Activated naive CD8-positive, alpha-beta T cell treated with anti-CD3 and anti-CD28 coated beads, Interleukin-2, amount 50 U/mL, for 16 hours (primary cell): ENCODE results near the gene PARD3B.

Source experiments
- DNase-seq: peaks from one replicate; pipeline ENCODE4 v3.0.0-alpha.2; 2020; ENCODE audit warnings: low read depth, low spot score

The PARD3B gene

GRCh38 chr2:204842068-204842467 lies 296.8 kb downstream of the PARD3B start:
- no peak for DNase-seq

- DNase-seq: no peak
Observed at GRCh38 chr2:204842661-204843485, 297.6 kb downstream of the PARD3B start.

- no peak for DNase-seq
Observed at GRCh38 chr2:204846471-204846870, 301.2 kb downstream of the PARD3B start.

- no peak for DNase-seq
Observed at GRCh38 chr2:204849892-204850291, 304.6 kb downstream of the PARD3B start.

- no peak for DNase-seq
Observed at GRCh38 chr2:204850581-204850980, 305.3 kb downstream of the PARD3B start.

- DNase-seq: no peak
Observed at GRCh38 chr2:204853905-204854304, 308.6 kb downstream of the PARD3B start.

GRCh38 chr2:204860274-204860673 lies 315.0 kb downstream of the PARD3B start:
- no peak for DNase-seq

- DNase-seq: no peak
Observed at GRCh38 chr2:204862809-204863208, 317.5 kb downstream of the PARD3B start.

GRCh38 chr2:204863336-204863735 lies 318.1 kb downstream of the PARD3B start:
- no peak for DNase-seq

GRCh38 chr2:204869132-204869823 lies 324.0 kb downstream of the PARD3B start:
- no peak for DNase-seq

- no peak for DNase-seq
Observed at GRCh38 chr2:204870053-204870452, 324.8 kb downstream of the PARD3B start.

GRCh38 chr2:204871231-204871953 lies 326.1 kb downstream of the PARD3B start:
- DNase-seq: no peak

GRCh38 chr2:204876311-204876710 lies 331.0 kb downstream of the PARD3B start:
- no peak for DNase-seq

GRCh38 chr2:204877691-204878090 lies 332.4 kb downstream of the PARD3B start:
- DNase-seq: no peak

- DNase-seq: no peak
Observed at GRCh38 chr2:204880928-204881327, 335.7 kb downstream of the PARD3B start.

- DNase-seq: no peak
Observed at GRCh38 chr2:204881655-204882054, 336.4 kb downstream of the PARD3B start.

- DNase-seq: no peak
Observed at GRCh38 chr2:204885747-204886146, 340.5 kb downstream of the PARD3B start.

- no peak for DNase-seq
Observed at GRCh38 chr2:204886713-204887112, 341.4 kb downstream of the PARD3B start.

GRCh38 chr2:204888222-204888621 lies 342.9 kb downstream of the PARD3B start:
- no peak for DNase-seq

GRCh38 chr2:204890680-204891079 lies 345.4 kb downstream of the PARD3B start:
- DNase-seq: no peak

- no peak for DNase-seq
Observed at GRCh38 chr2:204891739-204892138, 346.5 kb downstream of the PARD3B start.

- no peak for DNase-seq
Observed at GRCh38 chr2:204892506-204893255, 347.4 kb downstream of the PARD3B start.
